Stomach (tissue), 4 donors: Measurements from ENCODE around the gene B4GALNT3.

Source experiments
- EP300 ChIP-seq: sonication (generic); formaldehyde crosslinking; IDR thresholded peaks from one replicate; pipeline ENCODE4 v1.6.1; 2017; ENCODE audit warnings: antibody characterized with exemption
- POLR2A ChIP-seq, 4 donors: fragments of 450-650 bp; IDR thresholded peaks; one replicate each; pipeline ENCODE4 v1.6.1; 2016; ENCODE audit warnings: antibody characterized with exemption in 4 of 4, control low read depth in 2 of 4, mild to moderate bottlenecking in 1 of 4, moderate library complexity in 1 of 4
- POLR2AphosphoS5 ChIP-seq, 3 donors: sonication (generic); formaldehyde crosslinking; IDR thresholded peaks; one replicate each; pipeline ENCODE4 v1.6.1; 2016; ENCODE audit warnings: antibody characterized with exemption in 3 of 3
- TF ChIP-seq, protein P1 (sequence below), 7 experiments: fragments of 450-650 bp in 4 of 7; fragments of 200-600 bp in 3 of 7; sonication (generic) in 3 of 7; IDR thresholded peaks; one replicate each; pipeline ENCODE4 v1.5.1; 2016 to 2019; ENCODE audit warnings: antibody characterized with exemption in 7 of 7, control low read depth in 2 of 7, mild to moderate bottlenecking in 1 of 7

GRCh38 chr12:583251-583869, 123.6 kb downstream of the B4GALNT3 start:
- TF ChIP-seq POLR2A (IDR thresholded peaks at IDR 0.05) (no peak), POLR2AphosphoS5 (IDR thresholded peaks at IDR 0.05) (no peak), EP300 (no peak)
- TF ChIP-seq, protein P1, sequence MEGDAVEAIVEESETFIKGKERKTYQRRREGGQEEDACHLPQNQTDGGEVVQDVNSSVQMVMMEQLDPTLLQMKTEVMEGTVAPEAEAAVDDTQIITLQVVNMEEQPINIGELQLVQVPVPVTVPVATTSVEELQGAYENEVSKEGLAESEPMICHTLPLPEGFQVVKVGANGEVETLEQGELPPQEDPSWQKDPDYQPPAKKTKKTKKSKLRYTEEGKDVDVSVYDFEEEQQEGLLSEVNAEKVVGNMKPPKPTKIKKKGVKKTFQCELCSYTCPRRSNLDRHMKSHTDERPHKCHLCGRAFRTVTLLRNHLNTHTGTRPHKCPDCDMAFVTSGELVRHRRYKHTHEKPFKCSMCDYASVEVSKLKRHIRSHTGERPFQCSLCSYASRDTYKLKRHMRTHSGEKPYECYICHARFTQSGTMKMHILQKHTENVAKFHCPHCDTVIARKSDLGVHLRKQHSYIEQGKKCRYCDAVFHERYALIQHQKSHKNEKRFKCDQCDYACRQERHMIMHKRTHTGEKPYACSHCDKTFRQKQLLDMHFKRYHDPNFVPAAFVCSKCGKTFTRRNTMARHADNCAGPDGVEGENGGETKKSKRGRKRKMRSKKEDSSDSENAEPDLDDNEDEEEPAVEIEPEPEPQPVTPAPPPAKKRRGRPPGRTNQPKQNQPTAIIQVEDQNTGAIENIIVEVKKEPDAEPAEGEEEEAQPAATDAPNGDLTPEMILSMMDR (IDR thresholded peaks at IDR 0.05): no peak
